Endodermal cell (in vitro differentiated cells): ENCODE results near the gene KCTD7. TPM values are rescaled to one million over a fixed set of nuclear protein-coding genes. Genes with fewer than 3 reads are reported as not detected.
A peak's percentile ranks its signal among the peaks of the same experiment; 100 is the strongest.
"Not testable (repeated sequence)": the region's sequence is repeated elsewhere in the genome, so short reads cannot be mapped to it uniquely, and the experiment has no call there.

Source experiments
- DNase-seq: peaks from one replicate; pipeline ENCODE4 v3.0.0-alpha.2; 2017
- H3K27ac ChIP-seq: 2 replicates; pipeline ENCODE4 v1.5.1; 2013; ENCODE audit warnings: mild to moderate bottlenecking, low read depth, low read length, moderate library complexity
- H3K27me3 ChIP-seq: 2 replicates; pipeline ENCODE4 v1.6.1; 2013; ENCODE audit warnings: mild to moderate bottlenecking, low read length, moderate library complexity; ENCODE audit not compliant: insufficient read depth, control insufficient read depth, poor library complexity, severe bottlenecking
- H3K36me3 ChIP-seq: 2 replicates; pipeline ENCODE4 v1.7.0; 2013; ENCODE audit warnings: mild to moderate bottlenecking, low read length, moderate library complexity; ENCODE audit not compliant: control insufficient read depth, insufficient read depth
- H3K4me1 ChIP-seq: one replicate; pipeline ENCODE4 v1.7.0; 2013; ENCODE audit warnings: low read length; ENCODE audit not compliant: control insufficient read depth, insufficient read depth
- H3K4me3 ChIP-seq: 2 replicates; pipeline ENCODE4 v1.5.1; 2013; ENCODE audit warnings: mild to moderate bottlenecking, low read length, moderate library complexity
- H3K9ac ChIP-seq: 2 replicates; pipeline ENCODE4 v1.6.1; 2013; ENCODE audit warnings: mild to moderate bottlenecking, low read length, moderate library complexity; ENCODE audit not compliant: poor library complexity, severe bottlenecking; ENCODE audit errors: extremely low read depth
- H3K9me3 ChIP-seq: 2 replicates; pipeline ENCODE4 v1.6.1; 2013; ENCODE audit warnings: mild to moderate bottlenecking, low read length, moderate library complexity; ENCODE audit not compliant: control insufficient read depth
- H3K27ac Mint-ChIP-seq: 2 replicates; pipeline ENCODE4 v1.8.0; 2020; ENCODE audit warnings: mixed read lengths
- H3K27me3 Mint-ChIP-seq: 2 replicates; pipeline ENCODE4 v1.8.0; 2021; ENCODE audit warnings: mild to moderate bottlenecking, mixed read lengths; ENCODE audit not compliant: insufficient read depth
- H3K36me3 Mint-ChIP-seq: 2 replicates; pipeline ENCODE4 v1.8.0; 2020; ENCODE audit warnings: low read depth, mixed read lengths
- H3K4me1 Mint-ChIP-seq: 2 replicates; pipeline ENCODE4 v1.8.0; 2020; ENCODE audit warnings: mixed read lengths
- H3K4me3 Mint-ChIP-seq: 2 replicates; pipeline ENCODE4 v1.8.0; 2020; ENCODE audit warnings: mild to moderate bottlenecking, moderate library complexity, mixed read lengths
- H3K9me3 Mint-ChIP-seq: 2 replicates; pipeline ENCODE4 v1.8.0; 2020; ENCODE audit warnings: mild to moderate bottlenecking, mixed read lengths
- CTCF ChIP-seq: fragments of 200-600 bp; sonication (generic); conservative IDR thresholded peaks from 2 replicates; pipeline ENCODE4 v1.5.0; 2021; ENCODE audit warnings: antibody characterized with exemption, mild to moderate bottlenecking
- WGBS, 2 experiments: methylation state at CpG; one replicate each; pipeline versions ENCODE4 v1.1.5 to v1.1.7; 2013; ENCODE audit warnings: missing lambda C conversion rate in 2 of 2, mixed read lengths in 1 of 2; ENCODE audit not compliant: insufficient coverage in 1 of 2, insufficient read length in 1 of 2; 5-methylcytosine and 5-hydroxymethylcytosine counted together
- total RNA-seq, 2 donors: library from RNA; stranded (reverse); fragmentation: NEBNext Ultra II Directional in 1 of 2; extraction: Animal tissue kit (Norgen Biotek cat#: 25700) in 1 of 2; gene quantifications; 2 replicates in 1 of 2; 3 replicates in 1 of 2; pipeline ENCODE4 v1.2.1, GENCODE V29; 2021

The KCTD7 gene
- total RNA-seq, 2 donors from 2014 or later, result 13.1 to 15.6 TPM

GRCh38 chr7:66673124-66673640 is 44.5 kb downstream of the KCTD7 start:
- H3K27ac Mint-ChIP-seq, H3K4me1 Mint-ChIP-seq, H3K27ac ChIP-seq, H3K4me3 Mint-ChIP-seq, H3K27me3 Mint-ChIP-seq, H3K4me1 ChIP-seq, H3K9ac ChIP-seq, H3K27me3 ChIP-seq, H3K4me3 ChIP-seq, H3K9me3 ChIP-seq, H3K9me3 Mint-ChIP-seq: not testable (repeated sequence)
- 92% methylated on average over 5 of the region's 7 CpGs; no CpG with 5 or more reads in 1 of the 2 experiments for WGBS, 2 experiments
- H3K36me3 ChIP-seq, result peaks cover 11% of the 10 kb centered on the region
- peaks cover 21% of the 10 kb centered on the region for H3K36me3 Mint-ChIP-seq
- peak; percentile 19 for DNase-seq

- DNase-seq, result no peak
- TF ChIP-seq CTCF, result no peak
- H3K27ac ChIP-seq, result no peak overlapping the region
- no peaks in the 10 kb centered on the region for H3K4me1 ChIP-seq
- H3K4me3 Mint-ChIP-seq, result no peak overlapping the region
- H3K27me3 ChIP-seq, result no peaks in the 10 kb centered on the region
- H3K9me3 Mint-ChIP-seq, result no peaks in the 10 kb centered on the region
- no peak overlapping the region for H3K4me3 ChIP-seq
- 94 to 97% methylated on average over 2 to 3 of the region's 3 CpGs for WGBS, 2 experiments
- peaks cover 10% of the 10 kb centered on the region for H3K36me3 Mint-ChIP-seq
- H3K4me1 Mint-ChIP-seq, result peaks cover 6% of the 10 kb centered on the region
- no peak overlapping the region for H3K9ac ChIP-seq
- H3K9me3 ChIP-seq, result no peaks in the 10 kb centered on the region
- no peaks in the 10 kb centered on the region for H3K27me3 Mint-ChIP-seq
- H3K27ac Mint-ChIP-seq, result no peak overlapping the region
- H3K36me3 ChIP-seq, result peaks cover 3% of the 10 kb centered on the region
Measured at GRCh38 chr7:66679633-66680244, 51.1 kb downstream of the KCTD7 start.

- H3K9ac ChIP-seq, result peak overlapping the region; percentile 76
- H3K27ac ChIP-seq, result peak overlapping the region; percentile 78
- no peaks in the 10 kb centered on the region for H3K27me3 ChIP-seq
- H3K9me3 ChIP-seq, result no peaks in the 10 kb centered on the region
- H3K4me1 Mint-ChIP-seq, result peaks cover 6% of the 10 kb centered on the region
- H3K27ac Mint-ChIP-seq, result peak overlapping the region; percentile 91
- H3K36me3 Mint-ChIP-seq, result peaks cover 10% of the 10 kb centered on the region
- peak overlapping the region; percentile 83 for H3K4me3 Mint-ChIP-seq
- H3K4me3 ChIP-seq, result peak overlapping the region; percentile 86
- H3K27me3 Mint-ChIP-seq, result no peaks in the 10 kb centered on the region
- TF ChIP-seq CTCF, result no peak
- WGBS, 2 experiments, result 5 to 6% methylated on average over 27 to 78 of the region's 78 CpGs
- peaks cover 2% of the 10 kb centered on the region for H3K36me3 ChIP-seq
- H3K4me1 ChIP-seq, result no peaks in the 10 kb centered on the region
- no peaks in the 10 kb centered on the region for H3K9me3 Mint-ChIP-seq
- peak; percentile 97 for DNase-seq
Measured at GRCh38 chr7:66681491-66682349, 53.0 kb downstream of the KCTD7 start.
